Germinal center (tissue), 1 donor: ENCODE measurements around the gene BNIP5.

ENCODE experiments used
- DNase-seq: peaks from one replicate; pipeline ENCODE4 v3.0.0; 2012; ENCODE audit warnings: mixed read lengths, low spot score

The BNIP5 gene

GRCh38 chr6:36296240-36296639, 40.4 kb downstream of the BNIP5 start:
- no peak for DNase-seq

GRCh38 chr6:36292170-36292569, 44.5 kb downstream of the BNIP5 start:
- DNase-seq = no peak

GRCh38 chr6:36290668-36291620, 45.7 kb downstream of the BNIP5 start:
- no peak for DNase-seq

GRCh38 chr6:36289281-36289878, 47.3 kb downstream of the BNIP5 start:
- no peak for DNase-seq

GRCh38 chr6:36286858-36287257, 49.8 kb downstream of the BNIP5 start:
- no peak for DNase-seq

GRCh38 chr6:36285797-36286196, 50.9 kb downstream of the BNIP5 start:
- no peak for DNase-seq

- DNase-seq = no peak
Observed at GRCh38 chr6:36285187-36285671, 51.5 kb downstream of the BNIP5 start.

GRCh38 chr6:36284359-36284758, 52.3 kb downstream of the BNIP5 start:
- no peak for DNase-seq

GRCh38 chr6:36283608-36284007, 53.1 kb downstream of the BNIP5 start:
- no peak for DNase-seq

GRCh38 chr6:36280983-36281382, 55.7 kb downstream of the BNIP5 start:
- DNase-seq = no peak

- no peak for DNase-seq
Observed at GRCh38 chr6:36280467-36280866, 56.2 kb downstream of the BNIP5 start.

- no peak for DNase-seq
Observed at GRCh38 chr6:36277946-36278470, 58.7 kb downstream of the BNIP5 start.

GRCh38 chr6:36276581-36277536, 59.8 kb downstream of the BNIP5 start:
- DNase-seq = no peak

- no peak for DNase-seq
Observed at GRCh38 chr6:36273802-36274514, 62.7 kb downstream of the BNIP5 start.

- DNase-seq = no peak
Observed at GRCh38 chr6:36273067-36273466, 63.6 kb downstream of the BNIP5 start.

- no peak for DNase-seq
Observed at GRCh38 chr6:36272234-36272633, 64.5 kb downstream of the BNIP5 start.

GRCh38 chr6:36269834-36270705, 66.6 kb downstream of the BNIP5 start, which contains the start of gene PNPLA1:
TSS of gene PNPLA1 (plus strand) at chr6:36270060. CDS start at chr6:36270460, 400 bp downstream.
- no peak for DNase-seq

- no peak for DNase-seq
Observed at GRCh38 chr6:36268478-36269275, 68.0 kb downstream of the BNIP5 start.
